Stimulated activated CD8-positive, alpha-beta memory T cell treated with anti-CD3 and anti-CD28 coated beads, Interleukin-12 subunit alpha, Interleukin-12 subunit beta, amount 100 ng/mL, for 1 hour (primary cell): Measurements from ENCODE around the gene ANAPC16.
"Not testable (repeated sequence)": the region's sequence is repeated elsewhere in the genome, so short reads cannot be mapped to it uniquely, and the experiment has no call there.

Source experiments
- DNase-seq: peaks from one replicate; pipeline ENCODE4 v3.0.0-alpha.2; 2020; ENCODE audit warnings: low read depth

ANAPC16 gene

DNA sequence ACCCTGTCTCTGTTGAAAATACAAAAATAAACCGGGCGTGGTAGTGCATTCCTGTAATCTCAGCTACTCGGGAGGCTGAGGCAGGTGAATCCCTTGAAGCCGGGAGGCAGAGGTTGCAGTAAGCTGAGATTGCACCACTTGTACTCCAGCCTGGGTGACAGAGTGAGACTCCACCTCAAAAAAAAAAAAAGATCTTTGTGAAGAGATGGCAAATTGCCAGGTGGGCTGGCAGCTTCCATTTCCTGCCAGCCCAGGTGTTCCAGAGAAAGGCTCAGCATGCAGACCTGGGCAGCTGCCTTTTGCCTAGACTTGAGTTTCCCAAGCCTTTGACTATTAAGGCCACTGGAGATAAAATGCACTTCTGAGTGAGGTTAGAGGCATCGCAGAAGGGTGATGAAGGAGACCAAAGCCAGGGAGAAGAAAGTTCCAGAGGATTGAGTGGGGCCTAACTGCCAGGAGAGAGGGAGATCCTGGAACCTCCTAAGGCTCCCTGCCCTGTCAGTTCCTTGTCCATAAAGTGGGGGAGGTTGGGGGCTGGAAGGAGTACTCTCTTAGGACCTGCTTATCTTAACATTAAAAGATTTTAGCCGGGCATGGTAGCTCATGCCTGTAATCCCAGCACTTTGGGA, 47.9 kb downstream of the ANAPC16 start:
- DNase-seq, result no peak

DNA sequence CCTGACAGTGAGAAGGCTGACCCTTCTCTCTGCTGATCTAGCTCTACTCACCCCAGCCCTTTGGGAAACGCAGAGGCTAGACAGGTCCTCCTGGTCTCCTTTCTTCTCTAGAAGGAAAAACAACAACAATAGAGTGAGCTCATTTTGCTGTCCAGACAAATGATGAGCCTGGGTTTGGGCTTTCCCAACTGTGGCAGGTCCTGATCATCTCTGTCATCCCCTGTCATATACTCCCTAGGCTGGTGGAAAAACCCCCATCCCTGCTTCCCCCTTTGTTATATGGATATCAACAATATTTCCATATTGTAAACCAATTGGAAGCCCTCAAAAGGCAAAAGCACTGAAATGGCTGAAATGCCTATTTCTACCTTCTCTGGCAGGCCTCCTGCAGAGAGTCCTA, 48.7 kb downstream of the ANAPC16 start:
- no peak for DNase-seq

DNA sequence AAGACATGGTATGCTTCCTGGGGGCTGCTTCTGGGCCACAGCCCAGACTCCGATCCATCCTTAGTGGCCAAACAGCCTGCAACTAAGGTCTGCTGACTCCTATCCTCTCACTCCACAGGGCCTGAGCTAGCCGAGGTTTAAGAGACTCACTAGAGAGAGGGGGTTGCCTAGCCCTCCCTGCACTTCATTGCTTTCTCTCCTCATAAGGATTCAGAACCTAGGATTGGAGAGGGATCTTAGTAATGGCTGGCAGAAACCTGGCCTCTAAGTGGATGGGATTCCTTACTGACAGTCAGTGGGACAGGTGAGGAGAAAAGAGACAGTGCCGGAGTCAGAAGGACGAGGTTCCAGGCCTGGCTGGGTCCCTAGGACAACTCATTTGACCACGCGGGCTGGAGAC, 49.7 kb downstream of the ANAPC16 start:
- no peak for DNase-seq

DNA sequence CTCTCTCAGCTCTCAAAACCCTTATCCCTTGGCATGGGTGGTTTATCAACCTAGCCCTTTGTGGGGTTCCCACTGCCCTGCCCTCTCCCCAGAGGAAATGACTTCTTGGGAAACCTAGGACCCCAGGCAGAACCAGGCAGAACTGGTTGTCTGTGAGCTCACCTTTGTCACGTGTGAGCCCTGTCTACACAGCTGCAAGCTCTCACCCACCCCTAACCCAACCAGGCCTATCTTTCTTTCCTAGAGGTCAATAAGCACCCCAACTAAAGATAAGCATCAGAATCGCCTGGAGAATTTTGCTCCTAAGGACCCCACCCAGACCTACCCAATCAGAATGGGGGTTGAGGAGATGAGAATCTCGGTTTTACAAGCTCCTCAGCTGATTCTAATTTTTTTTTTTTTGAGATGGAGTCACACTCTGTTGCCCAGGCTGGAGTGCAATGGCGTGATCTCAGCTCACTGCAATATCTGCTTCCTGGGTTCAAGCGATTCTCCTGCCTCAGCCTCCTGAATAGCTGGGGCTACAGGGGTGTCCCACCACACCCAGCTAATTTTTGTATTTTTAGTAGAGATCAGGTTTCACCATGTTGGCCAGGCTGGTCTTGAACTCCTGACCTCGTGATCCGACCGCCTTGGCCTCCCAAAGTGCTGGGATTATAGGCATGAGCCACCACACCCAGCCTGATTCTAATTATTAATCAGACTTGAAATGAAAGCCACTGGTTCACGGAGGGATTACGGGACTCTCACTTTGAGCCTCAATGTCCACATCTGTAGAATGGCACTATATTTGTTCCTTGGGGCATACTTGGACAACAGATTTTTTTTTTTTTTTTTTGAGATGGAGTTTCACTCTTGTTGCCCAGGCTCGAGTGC, 50.4 kb downstream of the ANAPC16 start:
- DNase-seq, result no peak

DNA sequence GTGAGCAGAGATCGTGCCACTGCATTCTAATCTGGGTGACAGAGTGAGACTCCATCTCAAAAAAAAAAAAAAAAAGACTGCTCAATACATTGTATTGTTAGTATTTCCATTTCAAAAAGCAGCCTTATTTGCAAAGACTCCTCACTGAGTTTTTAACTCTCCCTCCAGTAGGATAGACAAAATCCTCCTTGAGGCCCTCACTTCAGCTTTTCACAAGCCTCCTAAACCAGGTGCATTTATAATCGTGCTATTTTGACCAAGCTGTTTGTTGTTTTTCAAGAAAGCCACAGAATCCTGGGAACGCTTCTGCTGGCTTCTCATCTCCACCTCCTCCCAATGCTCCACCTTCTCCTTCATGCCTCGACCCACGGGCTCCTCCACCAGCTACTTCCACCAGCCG, 51.6 kb downstream of the ANAPC16 start:
- DNase-seq, result no peak

DNA sequence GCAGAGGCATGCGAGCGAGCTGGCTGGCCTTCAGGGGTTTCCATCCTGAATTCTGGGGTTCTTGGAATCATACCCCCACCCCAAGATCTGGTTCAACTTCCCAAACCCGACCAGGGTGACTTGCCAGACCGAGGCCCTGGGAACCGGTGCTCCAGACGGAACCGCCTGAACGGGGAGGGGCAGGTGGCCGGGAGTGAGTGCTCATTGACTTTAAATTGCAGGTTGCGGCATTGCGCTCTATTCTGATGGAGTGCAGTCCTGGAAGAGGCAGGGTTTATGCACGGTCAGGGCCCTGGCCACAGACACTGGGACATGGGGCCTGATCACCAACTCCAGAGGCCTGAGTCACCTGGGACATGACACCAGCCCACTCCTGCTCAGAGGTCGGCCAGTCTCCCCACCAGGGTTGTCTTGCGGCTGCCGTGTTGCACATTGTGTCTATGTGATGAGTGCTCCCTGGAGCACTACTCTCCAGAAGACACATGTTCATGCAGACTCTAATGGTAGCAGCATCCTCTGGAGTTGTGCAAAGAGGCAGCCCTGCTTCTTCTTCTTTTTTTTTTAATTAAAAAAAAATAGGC, 52.1 kb downstream of the ANAPC16 start:
- DNase-seq, result no peak

DNA sequence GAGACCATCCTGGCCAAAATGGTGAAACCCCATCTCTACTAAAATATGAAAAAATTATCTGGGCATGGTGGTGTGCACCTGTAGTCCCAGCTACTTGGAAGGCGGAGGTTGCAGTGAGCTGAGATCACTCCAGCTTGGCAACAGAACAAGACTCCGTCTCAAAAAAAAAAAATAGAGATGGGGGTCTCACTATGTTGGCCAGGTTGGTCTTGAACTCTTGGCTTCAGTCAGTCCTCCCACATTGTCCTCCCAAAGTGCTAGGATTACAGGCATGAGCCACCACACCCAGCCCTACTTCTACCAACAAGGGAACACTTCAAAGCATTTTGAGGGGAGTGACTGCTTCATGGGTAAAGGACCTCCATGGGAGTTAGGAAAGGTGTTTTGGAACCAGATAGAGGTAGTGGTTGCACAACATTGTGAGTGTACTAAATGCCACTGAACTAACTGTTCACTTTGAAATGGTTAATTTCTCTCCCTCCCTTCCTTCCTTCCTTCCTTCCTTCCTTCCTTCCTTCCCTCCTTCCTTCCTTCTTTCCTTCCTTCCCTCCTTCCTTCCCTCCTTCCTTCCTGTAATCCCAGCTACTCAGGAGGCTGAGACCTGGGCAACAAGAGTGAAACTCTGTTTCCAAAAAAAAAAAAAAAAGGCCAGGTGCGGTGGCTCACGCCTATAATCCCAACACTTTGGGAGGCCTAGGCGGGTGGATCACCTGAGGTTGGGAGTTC, 52.8 kb downstream of the ANAPC16 start:
- DNase-seq, result not testable (repeated sequence)

DNA sequence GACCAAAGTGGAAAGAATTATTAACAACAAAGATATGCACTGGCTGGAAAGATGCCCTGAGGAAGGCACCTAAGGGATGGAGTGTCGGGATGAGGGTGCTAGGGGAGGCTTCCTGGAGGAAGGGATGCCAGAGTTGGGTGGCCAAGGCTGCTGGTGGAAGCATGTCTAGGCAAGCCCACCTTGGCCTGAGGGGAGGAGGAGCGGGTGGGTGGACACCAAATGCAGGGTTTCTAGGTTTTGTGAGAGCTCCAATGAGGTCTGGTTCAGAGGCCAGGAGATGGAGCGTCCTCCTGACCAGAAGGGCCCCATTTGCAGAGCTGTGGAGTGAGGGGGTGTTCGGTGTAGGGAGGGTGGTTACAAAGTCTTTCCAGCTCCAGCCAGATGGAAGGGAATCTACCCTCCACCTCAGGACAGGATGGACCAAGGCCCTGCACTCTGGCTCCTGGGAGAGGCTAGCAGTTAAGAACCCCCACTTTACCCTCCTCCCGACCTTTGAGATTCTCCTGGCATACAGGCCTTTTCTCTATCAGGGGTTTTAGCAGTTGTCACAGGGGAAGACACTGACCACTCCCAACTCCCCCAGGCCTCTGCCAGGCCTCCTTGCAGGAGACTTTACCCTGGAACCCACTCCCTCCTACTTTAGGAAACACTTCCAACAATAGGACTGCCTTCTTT, 54.9 kb downstream of the ANAPC16 start:
- DNase-seq, result no peak

DNA sequence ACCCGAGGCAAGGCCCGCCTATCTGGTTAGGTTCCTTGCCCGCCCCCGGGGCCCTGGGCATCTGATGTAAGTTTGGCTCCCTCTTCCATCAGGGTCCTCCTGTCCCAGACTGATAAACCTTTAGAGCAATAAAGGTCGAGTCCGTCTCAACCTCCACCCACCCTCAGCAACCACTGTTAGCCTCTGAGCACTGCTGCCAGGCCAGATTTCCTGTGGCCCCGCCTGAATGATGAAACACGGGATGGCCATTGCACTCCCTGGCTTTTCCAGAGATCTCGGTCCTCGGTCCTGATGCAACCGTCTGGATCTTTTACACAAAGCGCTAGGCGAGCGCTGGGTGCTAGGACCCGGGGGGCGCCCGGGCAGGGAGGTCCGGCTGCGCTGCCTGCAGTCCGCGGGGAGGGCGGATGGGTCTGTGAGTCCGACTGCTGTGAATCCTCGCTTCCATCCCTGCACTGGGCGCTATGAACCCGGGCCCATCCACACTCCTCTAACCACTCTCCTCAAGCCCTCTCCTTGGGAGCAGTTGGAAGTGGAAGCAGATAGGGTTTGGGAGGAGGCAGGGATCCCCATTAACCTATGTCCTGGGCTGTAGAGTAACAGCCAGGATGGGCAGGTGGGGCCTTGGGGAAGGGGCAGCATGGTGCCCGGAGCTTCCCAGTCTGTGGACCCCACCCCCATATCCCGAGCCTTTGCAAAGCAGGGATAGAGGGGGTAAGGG, 57.0 kb downstream of the ANAPC16 start:
- DNase-seq, result no peak

DNA sequence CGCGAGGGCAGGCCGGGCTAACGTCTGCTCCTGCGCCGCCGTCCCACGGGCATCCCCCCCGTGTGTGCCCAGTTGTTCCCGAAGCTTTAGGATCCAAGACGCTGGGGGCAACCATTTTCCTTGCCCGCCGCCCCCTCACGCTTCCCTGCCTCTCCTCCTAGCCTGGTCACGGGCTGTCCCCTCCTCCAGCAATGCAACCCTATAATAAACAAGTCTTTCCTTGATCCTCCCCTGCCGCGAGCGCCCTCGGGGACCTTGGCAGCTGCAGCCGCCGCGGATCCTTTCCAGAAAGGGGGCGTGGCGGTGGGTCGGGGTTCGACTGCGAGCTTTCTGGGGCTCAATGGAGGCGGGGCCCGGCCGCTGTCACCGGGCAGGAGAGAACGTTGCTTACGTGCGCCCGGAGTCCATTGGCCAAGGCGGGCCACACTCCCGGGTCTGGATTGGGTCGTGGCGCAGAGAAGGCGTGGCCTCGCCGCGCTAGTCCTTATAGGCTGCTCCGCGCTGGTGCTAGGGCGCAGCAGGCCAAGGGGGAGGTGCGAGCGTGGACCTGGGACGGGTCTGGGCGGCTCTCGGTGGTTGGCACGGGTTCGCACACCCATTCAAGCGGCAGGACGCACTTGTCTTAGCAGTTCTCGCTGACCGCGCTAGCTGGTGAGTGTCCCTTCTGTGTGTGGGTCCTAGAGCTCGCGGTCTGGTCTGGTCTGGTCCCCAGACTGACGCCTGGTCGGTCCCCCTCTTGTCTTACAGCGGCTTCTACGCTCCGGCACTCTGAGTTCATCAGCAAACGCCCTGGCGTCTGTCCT, 57.8 kb downstream of the ANAPC16 start, which contains the start of gene DDIT4:
TSS of gene DDIT4 (plus strand) at position 515 of the 803 bp plus-strand sequence. CDS start 293 bp downstream, outside the sequence.
- DNase-seq, result peak; percentile 95

DNA sequence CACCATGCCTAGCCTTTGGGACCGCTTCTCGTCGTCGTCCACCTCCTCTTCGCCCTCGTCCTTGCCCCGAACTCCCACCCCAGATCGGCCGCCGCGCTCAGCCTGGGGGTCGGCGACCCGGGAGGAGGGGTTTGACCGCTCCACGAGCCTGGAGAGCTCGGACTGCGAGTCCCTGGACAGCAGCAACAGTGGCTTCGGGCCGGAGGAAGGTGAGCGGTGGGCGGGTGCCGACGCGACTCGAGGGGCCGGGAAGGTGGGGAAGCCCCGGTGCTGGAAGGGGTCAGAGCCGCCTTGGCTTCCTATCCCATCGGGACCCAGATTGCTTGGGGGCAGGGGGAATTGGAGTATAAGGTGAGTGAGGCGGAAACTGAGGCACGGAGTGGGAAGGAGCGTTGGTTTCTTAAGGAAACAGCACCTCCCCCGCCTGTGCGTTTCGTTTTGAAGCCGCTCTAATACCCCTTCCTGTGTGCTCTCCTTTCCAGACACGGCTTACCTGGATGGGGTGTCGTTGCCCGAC, 58.5 kb downstream of the ANAPC16 start:
- no peak for DNase-seq

DNA sequence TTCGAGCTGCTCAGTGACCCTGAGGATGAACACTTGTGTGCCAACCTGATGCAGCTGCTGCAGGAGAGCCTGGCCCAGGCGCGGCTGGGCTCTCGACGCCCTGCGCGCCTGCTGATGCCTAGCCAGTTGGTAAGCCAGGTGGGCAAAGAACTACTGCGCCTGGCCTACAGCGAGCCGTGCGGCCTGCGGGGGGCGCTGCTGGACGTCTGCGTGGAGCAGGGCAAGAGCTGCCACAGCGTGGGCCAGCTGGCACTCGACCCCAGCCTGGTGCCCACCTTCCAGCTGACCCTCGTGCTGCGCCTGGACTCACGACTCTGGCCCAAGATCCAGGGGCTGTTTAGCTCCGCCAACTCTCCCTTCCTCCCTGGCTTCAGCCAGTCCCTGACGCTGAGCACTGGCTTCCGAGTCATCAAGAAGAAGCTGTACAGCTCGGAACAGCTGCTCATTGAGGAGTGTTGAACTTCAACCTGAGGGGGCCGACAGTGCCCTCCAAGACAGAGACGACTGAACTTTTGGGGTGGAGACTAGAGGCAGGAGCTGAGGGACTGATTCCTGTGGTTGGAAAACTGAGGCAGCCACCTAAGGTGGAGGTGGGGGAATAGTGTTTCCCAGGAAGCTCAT, 59.0 kb downstream of the ANAPC16 start:
- no peak for DNase-seq

DNA sequence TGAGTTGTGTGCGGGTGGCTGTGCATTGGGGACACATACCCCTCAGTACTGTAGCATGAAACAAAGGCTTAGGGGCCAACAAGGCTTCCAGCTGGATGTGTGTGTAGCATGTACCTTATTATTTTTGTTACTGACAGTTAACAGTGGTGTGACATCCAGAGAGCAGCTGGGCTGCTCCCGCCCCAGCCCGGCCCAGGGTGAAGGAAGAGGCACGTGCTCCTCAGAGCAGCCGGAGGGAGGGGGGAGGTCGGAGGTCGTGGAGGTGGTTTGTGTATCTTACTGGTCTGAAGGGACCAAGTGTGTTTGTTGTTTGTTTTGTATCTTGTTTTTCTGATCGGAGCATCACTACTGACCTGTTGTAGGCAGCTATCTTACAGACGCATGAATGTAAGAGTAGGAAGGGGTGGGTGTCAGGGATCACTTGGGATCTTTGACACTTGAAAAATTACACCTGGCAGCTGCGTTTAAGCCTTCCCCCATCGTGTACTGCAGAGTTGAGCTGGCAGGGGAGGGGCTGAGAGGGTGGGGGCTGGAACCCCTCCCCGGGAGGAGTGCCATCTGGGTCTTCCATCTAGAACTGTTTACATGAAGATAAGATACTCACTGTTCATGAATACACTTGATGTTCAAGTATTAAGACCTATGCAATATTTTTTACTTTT, 59.7 kb downstream of the ANAPC16 start:
- no peak for DNase-seq

DNA sequence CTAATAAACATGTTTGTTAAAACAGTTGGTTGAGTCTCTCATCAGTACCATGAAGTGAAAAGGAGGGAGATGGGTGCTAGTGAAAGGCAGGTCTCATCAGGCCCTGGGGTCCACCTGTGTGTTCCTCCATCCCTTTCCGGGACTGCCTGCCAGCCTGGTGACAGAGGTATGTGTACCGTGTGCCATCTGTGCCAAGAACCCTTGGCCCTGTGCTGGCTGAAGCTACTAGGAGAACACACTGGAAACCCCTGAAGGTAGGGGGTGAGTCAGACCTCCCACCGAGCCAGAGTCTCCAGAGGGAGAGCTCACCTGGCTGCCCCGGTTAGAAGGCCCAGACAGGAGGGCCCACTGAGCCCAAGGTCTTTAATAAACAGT, 60.2 kb downstream of the ANAPC16 start:
- no peak for DNase-seq

DNA sequence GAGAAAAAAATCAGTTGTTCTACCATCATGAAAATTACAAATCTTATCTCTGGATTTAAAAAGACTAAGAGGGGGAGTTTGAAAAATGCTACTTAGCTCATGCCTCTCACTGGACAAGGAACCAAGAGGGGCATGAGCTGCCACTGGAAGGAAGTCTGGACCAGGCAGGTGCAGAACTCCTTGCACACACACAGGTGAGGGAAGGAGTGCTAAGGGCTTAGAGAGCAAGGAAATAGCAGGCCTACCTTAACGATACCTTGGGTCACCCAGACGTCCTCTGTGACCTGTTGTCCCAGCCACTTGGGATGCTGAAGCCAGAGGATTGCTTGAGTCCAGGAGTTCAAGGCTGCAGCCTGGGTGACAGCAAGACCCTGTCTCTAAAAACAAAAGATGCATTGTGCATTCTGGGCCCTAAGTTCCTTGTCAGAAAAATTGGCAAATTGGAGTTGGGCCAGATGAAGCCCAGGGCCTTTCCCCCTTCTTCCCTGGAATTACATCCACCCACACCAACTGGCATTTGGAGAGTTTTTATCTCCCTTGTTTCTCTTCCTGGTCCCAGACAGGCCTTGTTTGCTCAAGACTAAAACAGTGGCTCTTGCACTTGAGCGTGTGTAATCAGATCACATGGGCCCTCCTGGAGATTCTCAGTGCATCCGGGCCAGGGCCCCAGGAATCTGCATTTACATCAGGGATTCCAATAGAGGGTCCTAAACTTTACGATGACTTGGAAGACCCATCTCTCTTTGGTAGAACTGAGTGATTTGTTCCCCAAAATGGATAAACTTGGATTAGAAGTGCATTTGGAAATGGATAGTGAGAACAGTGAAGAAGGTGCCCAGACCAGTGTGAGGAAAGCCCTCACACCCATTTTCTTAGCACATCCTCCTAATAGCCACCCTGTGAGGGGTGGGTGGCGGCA, 60.9 kb downstream of the ANAPC16 start:
- DNase-seq, result no peak

DNA sequence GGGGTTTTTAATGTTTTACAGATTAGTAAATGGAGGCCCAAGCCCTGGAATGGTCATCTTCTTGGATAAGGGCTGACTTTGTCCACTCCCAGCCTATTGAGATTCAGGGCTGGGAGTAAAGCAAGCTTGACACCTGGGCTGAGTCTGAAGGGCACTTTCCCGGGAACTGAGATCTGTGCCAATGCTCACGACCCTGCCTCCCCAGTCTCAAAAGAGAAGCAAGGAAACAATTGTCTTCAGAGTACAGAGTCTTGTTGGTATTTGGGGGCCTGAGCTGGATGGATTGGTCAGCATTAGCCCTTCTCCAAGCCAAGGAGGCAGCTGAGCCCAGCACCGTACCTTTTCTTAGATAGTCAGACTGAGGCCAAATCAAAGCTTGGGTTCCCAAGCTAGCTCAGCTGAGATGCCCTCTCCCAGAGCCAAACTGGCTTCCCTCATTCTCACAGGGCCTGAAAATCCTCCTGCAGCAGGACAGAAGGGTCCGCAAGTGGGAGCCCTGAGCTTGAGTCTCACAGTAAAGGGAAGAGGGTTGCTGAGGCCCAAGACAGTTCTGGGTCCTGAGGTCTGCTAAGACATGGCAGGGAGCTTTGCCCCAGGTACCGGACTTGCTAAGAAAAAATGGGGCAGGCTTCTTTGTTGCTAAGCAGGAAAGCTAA, 61.7 kb downstream of the ANAPC16 start:
- DNase-seq, result no peak

DNA sequence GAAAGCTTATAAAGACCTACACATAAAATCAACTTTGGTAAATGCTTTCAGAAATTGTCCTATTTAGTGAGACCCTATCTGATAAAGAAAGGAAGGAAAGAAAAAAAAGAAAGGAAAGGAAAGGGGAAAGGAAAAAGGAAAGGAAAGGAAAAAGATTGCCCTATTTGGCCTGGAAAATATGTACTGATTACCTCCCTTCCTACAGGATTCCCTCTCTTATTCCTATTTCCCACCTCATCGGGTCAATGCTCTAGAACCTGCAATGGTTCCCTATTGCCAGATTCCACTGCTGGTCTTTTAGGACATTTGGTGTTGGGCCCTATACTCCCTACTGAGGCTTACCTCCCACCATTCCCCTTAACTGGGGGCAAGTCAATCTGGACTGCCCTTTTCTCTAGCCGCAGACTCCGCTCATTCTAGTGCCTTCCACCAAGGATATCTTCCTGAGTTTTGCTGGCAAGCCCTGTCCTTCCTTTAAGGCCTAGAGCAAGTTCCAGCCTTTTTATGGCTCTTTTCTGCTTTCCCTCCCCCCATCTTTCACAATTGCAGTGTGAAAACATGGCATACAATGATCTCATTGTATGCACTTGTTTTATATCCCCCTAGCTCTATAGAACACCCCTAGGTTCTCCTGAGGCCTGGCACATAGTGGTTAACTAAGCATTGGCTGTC, 62.3 kb downstream of the ANAPC16 start:
- DNase-seq, result no peak
